WI38 (cell line): Measurements from ENCODE around the gene NIPSNAP3A.

Experiments used
- H3K4me3 ChIP-seq: 2 replicates; pipeline ENCODE4 v1.5.1; 2011; ENCODE audit warnings: low read depth, mild to moderate bottlenecking, control low read depth, low read length
- CTCF ChIP-seq: IDR thresholded peaks from 2 replicates; pipeline ENCODE4 v1.5.1; 2012; ENCODE audit warnings: low read depth, mild to moderate bottlenecking, control low read depth, low read length

NIPSNAP3A gene

GRCh38 chr9:104808035-104808614, 60.6 kb downstream of the NIPSNAP3A start:
- no peak for TF ChIP-seq CTCF

More at GRCh38 chr9:104808035-104808614, 60.6 kb downstream of the NIPSNAP3A start:
- no peak overlapping the region for H3K4me3 ChIP-seq
